ENCODE measurements around the gene MOB3B.

GRCh38 chr9:27377811-27378456, 151.7 kb downstream of the MOB3B start:
- no peak for TF ChIP-seq REST (IDR thresholded peaks at IDR 0.05; ENCODE audit: insufficient read depth in 1 of 2, low read depth in 2 of 2, low read length in 2 of 2)
- no peak for TF ChIP-seq TAF1 (IDR thresholded peaks at IDR 0.05; ENCODE audit: borderline replicate concordance, insufficient read depth, low read length)
- no peak for TF ChIP-seq POLR2AphosphoS5 (IDR thresholded peaks at IDR 0.05; ENCODE audit: low read depth, low read length)
- no peak for TF ChIP-seq SIN3A (IDR thresholded peaks at IDR 0.05; ENCODE audit: borderline replicate concordance, insufficient read depth, low read length)

Data from PFSK-1 (cell line).